GM03348 (cell line): ENCODE results near the gene SUPT20HL1.

ENCODE experiments used
- DNase-seq: peaks from one replicate; pipeline ENCODE4 v3.0.0; 2012; ENCODE audit warnings: low spot score

SUPT20HL1 gene

GRCh38 chrX:24396931-24397279, 36.5 kb downstream of the SUPT20HL1 start:
- no peak for DNase-seq

- no peak for DNase-seq
Measured at GRCh38 chrX:24398766-24399165, 38.3 kb downstream of the SUPT20HL1 start.

- no peak for DNase-seq
Measured at GRCh38 chrX:24399550-24399949, 39.1 kb downstream of the SUPT20HL1 start.

- DNase-seq = no peak
Measured at GRCh38 chrX:24405959-24406358, 45.5 kb downstream of the SUPT20HL1 start.
